HG03175 (cell line): ENCODE results near the gene FAM89A.
A peak's percentile ranks its signal among the peaks of the same experiment; 100 is the strongest.
"Not testable (repeated sequence)": the region's sequence is repeated elsewhere in the genome, so short reads cannot be mapped to it uniquely, and the experiment has no call there.

ENCODE experiments used
- ATAC-seq: cut with Tn5 transposase; IDR thresholded peaks from one replicate; pipeline ENCODE4 v1.9.1; 2021; ENCODE audit warnings: mild to moderate bottlenecking, moderate library complexity; ENCODE audit not compliant: unreplicated experiment

Gene FAM89A

GRCh38 chr1:231007535-231007934 lies 32.5 kb downstream of the FAM89A start:
- not testable (repeated sequence) for ATAC-seq

- no peak for ATAC-seq
Observed at GRCh38 chr1:231001892-231002291, 38.2 kb downstream of the FAM89A start.

GRCh38 chr1:231000639-231001038 lies 39.4 kb downstream of the FAM89A start:
- ATAC-seq = no peak

GRCh38 chr1:231000201-231000600 lies 39.9 kb downstream of the FAM89A start:
- ATAC-seq = no peak

GRCh38 chr1:230994860-230995259 lies 45.2 kb downstream of the FAM89A start:
- no peak for ATAC-seq

GRCh38 chr1:230992100-230992774 lies 47.8 kb downstream of the FAM89A start:
- ATAC-seq = no peak

- ATAC-seq = no peak
Observed at GRCh38 chr1:230987448-230987847, 52.6 kb downstream of the FAM89A start.

- ATAC-seq = no peak
Observed at GRCh38 chr1:230986976-230987375, 53.1 kb downstream of the FAM89A start.

GRCh38 chr1:230985711-230986110 lies 54.3 kb downstream of the FAM89A start:
- no peak for ATAC-seq

- ATAC-seq = not testable (repeated sequence)
Observed at GRCh38 chr1:230984622-230985515, 55.2 kb downstream of the FAM89A start.

- no peak for ATAC-seq
Observed at GRCh38 chr1:230983811-230984210, 56.2 kb downstream of the FAM89A start.

GRCh38 chr1:230982696-230983095 lies 57.4 kb downstream of the FAM89A start:
- no peak for ATAC-seq

GRCh38 chr1:230979952-230980351 lies 60.1 kb downstream of the FAM89A start:
- ATAC-seq = no peak

GRCh38 chr1:230979389-230979716 lies 60.7 kb downstream of the FAM89A start:
- ATAC-seq = no peak

GRCh38 chr1:230978491-230979388 lies 61.3 kb downstream of the FAM89A start, which contains the start of the genes ARV1 and TTC13:
Gene ARV1, plus strand, starts transcription at chr1:230979094. Its CDS starts 12 bp downstream, at chr1:230979106.
Gene TTC13, minus strand, starts transcription at chr1:230978861. Its CDS starts 31 bp downstream, at chr1:230978830.
- peak; percentile 93 for ATAC-seq

GRCh38 chr1:230977761-230978490 lies 62.1 kb downstream of the FAM89A start:
- ATAC-seq = peak; percentile 12

GRCh38 chr1:230976825-230977747 lies 63.0 kb downstream of the FAM89A start:
- no peak for ATAC-seq

GRCh38 chr1:230976360-230976759 lies 63.7 kb downstream of the FAM89A start:
- no peak for ATAC-seq

GRCh38 chr1:230975636-230976035 lies 64.4 kb downstream of the FAM89A start:
- no peak for ATAC-seq
